ENCODE data around the gene CTDP1. TPM values are rescaled to one million over a fixed set of nuclear protein-coding genes. Genes with fewer than 3 reads are reported as not detected.

The CTDP1 gene
- total RNA-seq, 1 donor from 2014 or later, result 23.3 TPM

DNA sequence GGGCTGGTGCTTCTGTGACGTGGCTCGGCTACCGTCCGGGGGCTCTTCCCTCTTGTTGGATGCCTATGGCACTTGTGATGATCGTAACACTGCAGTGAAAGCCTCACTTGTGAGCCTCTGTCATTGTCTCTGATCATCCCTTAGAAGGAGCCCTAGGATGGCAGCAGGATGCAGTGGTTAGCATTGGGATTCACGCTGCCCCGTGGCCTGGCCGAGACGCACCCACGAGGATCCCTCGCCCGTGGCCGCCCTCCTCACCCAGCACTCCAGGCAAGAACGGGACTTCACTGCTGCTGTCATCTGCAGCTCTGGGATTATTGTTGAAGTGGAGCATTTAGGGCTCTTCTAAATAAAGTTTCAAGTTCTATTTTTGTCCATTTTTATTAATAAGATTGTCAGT, 46.8 kb upstream of the CTDP1 start:
- TF ChIP-seq POLR2A (IDR thresholded peaks at IDR 0.05) (no peak), POLR2AphosphoS5 (IDR thresholded peaks at IDR 0.05; ENCODE audit: insufficient read depth in 1 of 2, low read depth in 1 of 2) (no peak)
- TF ChIP-seq, protein P1, sequence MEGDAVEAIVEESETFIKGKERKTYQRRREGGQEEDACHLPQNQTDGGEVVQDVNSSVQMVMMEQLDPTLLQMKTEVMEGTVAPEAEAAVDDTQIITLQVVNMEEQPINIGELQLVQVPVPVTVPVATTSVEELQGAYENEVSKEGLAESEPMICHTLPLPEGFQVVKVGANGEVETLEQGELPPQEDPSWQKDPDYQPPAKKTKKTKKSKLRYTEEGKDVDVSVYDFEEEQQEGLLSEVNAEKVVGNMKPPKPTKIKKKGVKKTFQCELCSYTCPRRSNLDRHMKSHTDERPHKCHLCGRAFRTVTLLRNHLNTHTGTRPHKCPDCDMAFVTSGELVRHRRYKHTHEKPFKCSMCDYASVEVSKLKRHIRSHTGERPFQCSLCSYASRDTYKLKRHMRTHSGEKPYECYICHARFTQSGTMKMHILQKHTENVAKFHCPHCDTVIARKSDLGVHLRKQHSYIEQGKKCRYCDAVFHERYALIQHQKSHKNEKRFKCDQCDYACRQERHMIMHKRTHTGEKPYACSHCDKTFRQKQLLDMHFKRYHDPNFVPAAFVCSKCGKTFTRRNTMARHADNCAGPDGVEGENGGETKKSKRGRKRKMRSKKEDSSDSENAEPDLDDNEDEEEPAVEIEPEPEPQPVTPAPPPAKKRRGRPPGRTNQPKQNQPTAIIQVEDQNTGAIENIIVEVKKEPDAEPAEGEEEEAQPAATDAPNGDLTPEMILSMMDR (IDR thresholded peaks at IDR 0.05), result no peak
- Histone ChIP-seq H3K27ac (no peak overlapping the region), H3K9me3 (no peaks in the 10 kb centered on the region), H3K4me1 (peaks cover 4% of the 10 kb centered on the region), H3K27me3 (no peaks in the 10 kb centered on the region), H3K4me3 (no peak overlapping the region), H3K36me3 (no peaks in the 10 kb centered on the region)
- peak in 1 of 2 donors; percentile 28 for DNase-seq (ENCODE audit: extremely low spot score in 2 of 2)
- intact Hi-C loops (cut with DNase I), result no loop called here

DNA sequence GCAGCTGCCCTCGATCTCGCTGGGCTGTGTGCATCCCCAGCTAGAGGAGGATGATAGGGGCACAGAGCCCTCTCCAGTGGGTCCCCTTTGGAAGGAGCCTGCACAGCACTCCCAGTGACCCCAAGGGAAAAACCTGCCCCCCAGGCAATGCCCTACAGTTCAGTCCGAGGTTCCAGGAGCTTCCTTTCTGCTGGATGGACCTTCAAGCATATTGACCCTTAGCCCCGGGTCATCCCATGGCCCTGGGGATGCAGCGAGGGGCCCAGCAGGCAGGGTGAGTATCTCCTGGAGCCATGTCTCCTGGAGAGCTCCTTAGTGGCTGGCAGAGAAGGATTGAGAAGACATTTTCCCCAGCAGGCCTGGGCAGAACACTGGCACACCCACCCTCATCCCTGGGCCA, 45.4 kb upstream of the CTDP1 start:
- H3K4me1 ChIP-seq, result peaks cover 18% of the 10 kb centered on the region
- TF ChIP-seq POLR2AphosphoS5 (IDR thresholded peaks at IDR 0.05; ENCODE audit: insufficient read depth in 1 of 2, low read depth in 1 of 2) (no peak), POLR2A (IDR thresholded peaks at IDR 0.05) (no peak)
- TF ChIP-seq, protein P1 (IDR thresholded peaks at IDR 0.05), result no peak
- intact Hi-C loops (cut with DNase I), result no loop called here
- H3K27ac ChIP-seq, result no peak overlapping the region
- no peak overlapping the region for H3K4me3 ChIP-seq
- no peaks in the 10 kb centered on the region for H3K9me3 ChIP-seq
- no peaks in the 10 kb centered on the region for H3K27me3 ChIP-seq
- peak; percentile 27 to 40 for DNase-seq (ENCODE audit: extremely low spot score in 2 of 2)
- no peaks in the 10 kb centered on the region for H3K36me3 ChIP-seq

DNA sequence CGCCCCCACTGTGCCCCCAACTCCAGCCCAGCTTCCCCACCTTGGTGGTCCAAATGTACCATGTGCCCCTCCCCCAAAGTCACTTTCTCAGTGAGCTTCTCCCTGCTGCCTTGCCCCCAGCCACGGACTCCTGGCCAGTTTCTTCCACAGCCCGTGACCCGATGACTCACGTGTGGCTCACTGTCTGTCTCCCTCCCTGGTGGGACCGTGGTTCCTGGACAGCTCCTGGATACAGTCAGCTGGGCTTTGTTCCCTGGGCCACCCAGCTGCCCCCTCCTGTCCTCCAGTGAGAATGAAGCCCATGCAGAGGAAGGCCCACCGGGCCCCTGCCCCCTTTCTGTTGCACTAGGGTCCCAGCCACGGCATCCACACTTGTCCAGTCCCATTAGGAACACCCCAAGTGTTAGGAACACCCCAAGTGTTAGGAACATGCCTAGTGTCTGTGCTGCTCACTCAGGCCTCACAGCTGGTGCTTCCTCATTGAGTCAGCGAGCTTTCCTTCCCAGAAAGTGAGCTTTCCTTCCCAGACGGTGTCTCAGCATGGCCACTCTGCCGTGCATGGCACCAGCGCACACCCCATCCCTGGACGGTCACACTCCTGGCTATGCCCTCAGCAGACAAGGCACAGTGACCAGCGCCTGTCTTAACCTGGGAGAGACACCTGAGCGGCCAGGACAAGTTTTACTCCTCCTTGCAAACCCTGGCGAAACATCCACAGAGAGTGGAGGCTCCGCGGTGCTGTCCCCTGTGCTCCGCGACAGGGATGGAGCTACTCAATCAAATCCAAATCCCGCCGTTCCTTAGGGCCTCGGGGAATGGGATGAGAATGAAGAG, 44.8 kb upstream of the CTDP1 start:
- no peak overlapping the region for H3K4me3 ChIP-seq
- no peaks in the 10 kb centered on the region for H3K27me3 ChIP-seq
- peak; percentile 56 to 87 for DNase-seq (ENCODE audit: extremely low spot score in 2 of 2)
- H3K9me3 ChIP-seq, result no peaks in the 10 kb centered on the region
- no peak for TF ChIP-seq POLR2AphosphoS5 (IDR thresholded peaks at IDR 0.05; ENCODE audit: insufficient read depth in 1 of 2, low read depth in 1 of 2)
- TF ChIP-seq POLR2A (IDR thresholded peaks at IDR 0.05), result no peak
- TF ChIP-seq, protein P1 (IDR thresholded peaks at IDR 0.05), result no peak
- H3K4me1 ChIP-seq, result peaks cover 19% of the 10 kb centered on the region
- no peak overlapping the region for H3K27ac ChIP-seq
- intact Hi-C loops (cut with DNase I), result no loop called here
- H3K36me3 ChIP-seq, result no peaks in the 10 kb centered on the region

DNA sequence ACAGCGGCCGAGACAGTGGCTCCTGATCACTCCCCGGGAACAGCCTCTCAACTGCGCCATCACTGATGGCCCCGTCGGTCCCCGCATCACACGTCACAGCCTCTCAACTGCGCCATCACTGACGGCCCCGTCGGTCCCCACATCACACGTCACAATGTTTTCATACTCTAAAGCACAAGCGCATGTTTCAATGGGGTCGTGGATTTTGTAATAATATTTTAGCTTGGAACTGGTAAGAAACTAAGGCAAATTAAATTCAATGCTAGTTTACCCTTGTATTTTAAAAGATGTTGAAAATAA, 44.2 kb upstream of the CTDP1 start:
- intact Hi-C loops (cut with DNase I), result no loop called here

More for the DNA sequence above, 44.2 kb upstream of the CTDP1 start:
- H3K27me3 ChIP-seq, result no peaks in the 10 kb centered on the region
- H3K9me3 ChIP-seq, result no peaks in the 10 kb centered on the region
- DNase-seq (ENCODE audit: extremely low spot score in 2 of 2), result no peak
- H3K4me1 ChIP-seq, result peaks cover 19% of the 10 kb centered on the region
- no peaks in the 10 kb centered on the region for H3K36me3 ChIP-seq
- no peak overlapping the region for H3K4me3 ChIP-seq
- TF ChIP-seq, protein P1 (IDR thresholded peaks at IDR 0.05), result no peak
- TF ChIP-seq POLR2AphosphoS5 (IDR thresholded peaks at IDR 0.05; ENCODE audit: insufficient read depth in 1 of 2, low read depth in 1 of 2) (no peak), POLR2A (IDR thresholded peaks at IDR 0.05) (no peak)
- no peak overlapping the region for H3K27ac ChIP-seq
